ENCODE data around the gene TNS3.

DNA sequence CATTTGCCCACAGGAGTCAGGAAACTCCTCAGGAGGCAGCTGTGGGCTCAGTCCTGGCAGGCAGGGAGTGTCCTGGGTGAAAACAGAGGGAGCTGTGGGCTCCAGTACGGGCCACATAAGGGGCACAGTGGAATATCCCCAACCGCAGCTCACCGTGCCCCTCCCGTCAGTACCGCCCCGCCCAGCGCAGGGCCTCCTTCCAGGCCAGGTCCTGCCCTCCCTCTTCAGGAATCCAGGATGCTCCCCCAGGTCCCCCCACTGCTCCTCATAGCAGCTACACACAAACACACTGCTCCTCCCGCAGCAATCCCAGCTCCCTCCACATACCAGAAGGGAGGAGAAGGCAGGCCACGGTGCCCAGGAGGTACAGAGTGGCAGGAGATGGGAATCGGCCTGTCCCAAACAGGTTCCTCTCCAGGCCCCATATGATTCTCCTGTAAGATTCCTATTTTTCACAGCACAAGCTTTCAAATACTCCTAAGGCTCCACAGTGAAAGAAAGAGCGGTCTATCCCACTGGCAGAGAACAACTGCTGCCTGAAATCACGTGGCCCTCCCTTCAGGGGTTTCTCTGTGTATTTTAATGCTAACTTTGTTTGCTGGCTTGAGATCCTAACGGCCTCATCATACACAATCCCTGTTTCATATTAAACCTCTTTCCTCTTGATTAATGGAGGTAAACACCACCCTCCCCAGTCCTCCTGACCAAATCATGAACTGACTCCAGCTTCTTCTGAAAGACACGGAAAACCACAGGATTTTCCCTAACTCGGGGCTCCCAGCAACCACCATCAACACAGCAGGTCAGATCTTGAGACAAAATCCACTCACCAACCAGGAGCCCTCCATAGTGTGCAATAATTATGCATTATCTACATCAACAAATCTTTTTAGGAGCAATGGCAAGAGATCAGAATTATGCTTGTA, 178.7 kb downstream of the TNS3 start:
- TF ChIP-seq, protein P1, sequence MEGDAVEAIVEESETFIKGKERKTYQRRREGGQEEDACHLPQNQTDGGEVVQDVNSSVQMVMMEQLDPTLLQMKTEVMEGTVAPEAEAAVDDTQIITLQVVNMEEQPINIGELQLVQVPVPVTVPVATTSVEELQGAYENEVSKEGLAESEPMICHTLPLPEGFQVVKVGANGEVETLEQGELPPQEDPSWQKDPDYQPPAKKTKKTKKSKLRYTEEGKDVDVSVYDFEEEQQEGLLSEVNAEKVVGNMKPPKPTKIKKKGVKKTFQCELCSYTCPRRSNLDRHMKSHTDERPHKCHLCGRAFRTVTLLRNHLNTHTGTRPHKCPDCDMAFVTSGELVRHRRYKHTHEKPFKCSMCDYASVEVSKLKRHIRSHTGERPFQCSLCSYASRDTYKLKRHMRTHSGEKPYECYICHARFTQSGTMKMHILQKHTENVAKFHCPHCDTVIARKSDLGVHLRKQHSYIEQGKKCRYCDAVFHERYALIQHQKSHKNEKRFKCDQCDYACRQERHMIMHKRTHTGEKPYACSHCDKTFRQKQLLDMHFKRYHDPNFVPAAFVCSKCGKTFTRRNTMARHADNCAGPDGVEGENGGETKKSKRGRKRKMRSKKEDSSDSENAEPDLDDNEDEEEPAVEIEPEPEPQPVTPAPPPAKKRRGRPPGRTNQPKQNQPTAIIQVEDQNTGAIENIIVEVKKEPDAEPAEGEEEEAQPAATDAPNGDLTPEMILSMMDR (IDR thresholded peaks at IDR 0.05; ENCODE audit: insufficient read depth, low read depth, low read length), result no peak
- no peak for TF ChIP-seq EZH2 (IDR thresholded peaks at IDR 0.05; ENCODE audit: insufficient read depth, low read length)
